NCI-H82 (cell line): ENCODE results near the gene ADARB1.
A peak's percentile ranks its signal among the peaks of the same experiment; 100 is the strongest.

Experiments used
- DNase-seq: peaks from one replicate; lab custom pipeline; 2025; lab: John Stamatoyannopoulos, UW

The ADARB1 gene

DNA sequence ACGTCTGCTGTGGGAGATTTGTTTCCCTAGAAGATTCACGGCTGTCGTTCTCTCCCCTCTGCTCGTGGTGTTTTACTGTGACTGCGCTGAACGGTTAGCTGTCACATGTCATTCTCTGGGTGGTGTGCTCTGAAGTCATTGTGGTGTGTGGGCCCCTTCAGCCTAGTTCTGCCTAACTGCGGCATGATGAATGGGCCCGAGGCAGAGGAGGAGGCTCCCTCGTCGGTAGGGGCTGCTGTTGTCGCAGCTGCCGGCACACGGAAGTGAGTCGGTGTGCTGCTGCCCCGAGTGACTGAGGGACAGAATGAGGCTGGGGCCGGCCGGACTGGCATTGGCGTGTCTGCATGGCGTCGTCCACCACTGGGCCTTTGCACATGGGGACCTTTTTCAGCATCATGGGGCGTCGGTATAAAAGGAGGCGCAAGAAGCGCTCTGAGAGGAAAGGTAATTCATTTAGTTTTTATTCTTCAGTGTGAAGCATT lies 77.9 kb downstream of the ADARB1 start:
- peak; percentile 35 for DNase-seq

DNA sequence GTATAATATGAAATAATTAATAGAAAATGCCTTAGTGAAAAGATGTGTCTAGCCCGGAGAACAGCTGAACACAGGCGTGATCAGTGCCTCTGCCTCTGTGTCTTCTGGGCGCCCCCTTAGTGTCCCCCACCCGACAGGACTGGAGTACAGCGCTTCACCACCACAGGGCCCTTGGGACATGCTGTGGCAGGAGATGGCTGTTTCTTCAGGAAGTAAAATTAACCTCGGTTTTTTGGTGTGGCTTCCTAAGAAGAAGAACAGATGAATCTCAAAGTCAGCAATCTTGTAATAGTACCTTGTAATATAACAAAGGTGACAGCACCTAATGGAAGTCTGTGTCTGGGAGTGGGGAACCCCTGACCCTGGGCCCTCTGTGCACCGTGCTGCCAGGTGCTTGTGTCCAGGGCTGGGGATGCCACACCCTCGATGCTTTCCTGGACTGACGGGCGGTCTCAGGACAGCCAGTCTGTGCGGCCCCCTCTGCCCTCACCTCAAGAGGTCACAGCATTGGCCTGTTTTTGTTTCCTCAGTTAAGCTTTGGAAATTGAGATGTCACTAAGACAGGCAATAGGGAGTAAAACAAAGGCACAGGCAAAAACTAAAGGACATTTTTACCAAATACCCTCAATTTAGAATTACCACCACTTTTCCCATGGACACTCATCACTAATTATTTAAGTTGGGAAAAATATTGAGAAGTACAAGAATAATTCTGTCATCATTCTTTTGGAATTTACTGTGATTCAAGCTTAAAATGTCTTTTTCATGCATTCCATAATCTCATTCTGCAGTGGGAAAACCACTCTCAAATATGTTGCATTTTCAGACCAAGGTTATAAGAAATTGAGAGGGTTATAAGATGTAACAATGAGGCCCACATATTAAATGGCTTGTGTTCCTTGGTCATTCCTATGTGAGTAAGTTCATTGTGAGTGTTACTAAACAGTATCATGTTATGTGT lies 79.3 kb downstream of the ADARB1 start:
- no peak for DNase-seq

DNA sequence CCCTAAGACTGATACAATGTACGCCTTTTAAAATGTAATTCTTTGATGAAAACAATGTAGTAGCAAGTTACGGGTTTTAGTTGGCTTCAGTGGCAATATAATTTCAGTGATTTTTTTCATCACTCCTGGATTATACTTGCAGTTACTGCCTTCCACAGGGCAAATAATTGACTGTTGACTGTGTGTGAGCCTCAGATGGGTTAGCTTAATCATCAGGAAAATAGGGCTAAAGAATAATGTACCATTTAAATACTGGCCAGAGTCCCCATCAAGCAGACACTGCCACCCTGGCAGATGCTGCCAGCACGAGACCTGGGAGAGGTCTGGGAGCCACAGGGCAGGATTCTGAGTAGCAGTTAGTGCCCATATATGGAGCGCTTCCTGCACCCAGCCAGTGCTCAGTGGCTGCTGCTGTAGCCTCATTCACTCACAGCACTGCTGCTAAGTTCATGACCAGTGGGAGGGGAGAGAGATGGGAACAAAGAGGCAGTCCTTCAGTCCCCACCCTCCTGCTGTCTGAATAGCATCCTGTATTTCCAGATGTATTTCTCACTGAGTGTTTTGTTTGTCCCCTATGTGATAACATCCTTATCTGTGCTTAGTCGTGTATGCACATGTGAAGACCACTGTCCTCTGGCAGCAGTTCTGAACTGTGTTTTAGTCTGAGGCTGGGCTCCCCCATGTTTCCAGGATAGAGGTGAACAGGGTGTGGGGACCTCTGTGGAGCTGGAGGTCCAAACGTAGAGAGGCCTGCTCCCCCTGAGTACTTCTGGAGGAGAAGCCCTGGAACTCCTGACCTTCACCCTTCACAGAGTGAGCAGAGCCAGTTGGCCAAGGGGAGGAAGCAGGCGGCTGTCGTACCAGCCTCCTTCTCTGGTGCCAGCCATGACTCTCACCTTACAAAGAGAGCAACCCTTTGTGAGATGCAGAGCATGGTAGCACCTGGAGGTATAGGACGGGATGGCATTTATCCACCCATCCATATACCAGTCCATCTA lies 80.4 kb downstream of the ADARB1 start:
- DNase-seq = no peak

- DNase-seq = no peak
These were observed 81.5 kb downstream of the ADARB1 start for GRCh38 chr21:45155910-45156309.

- no peak for DNase-seq
These were observed 82.1 kb downstream of the ADARB1 start for GRCh38 chr21:45156459-45156858.

DNA sequence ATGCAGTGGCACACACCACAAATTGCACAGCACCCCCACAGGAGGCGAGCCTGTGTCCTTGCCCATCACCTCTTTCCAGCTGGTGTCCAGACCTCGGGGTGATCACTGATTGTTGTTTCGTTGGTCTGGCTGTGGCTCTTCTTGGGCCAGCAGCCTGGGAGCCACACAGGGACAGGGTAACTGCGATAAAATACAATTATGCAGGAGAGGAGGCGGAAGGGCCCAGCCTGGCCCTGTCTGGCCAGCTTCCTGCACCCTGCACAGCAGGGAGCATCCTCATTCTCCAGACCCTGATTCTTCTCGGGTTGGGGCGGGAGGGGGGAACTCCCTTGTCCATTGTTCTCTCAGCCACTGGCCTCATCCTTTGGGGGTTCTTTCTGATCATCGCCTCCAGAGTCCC lies 83.6 kb downstream of the ADARB1 start:
- no peak for DNase-seq

- DNase-seq = no peak
These were observed 84.4 kb downstream of the ADARB1 start for GRCh38 chr21:45158491-45159423.

DNA sequence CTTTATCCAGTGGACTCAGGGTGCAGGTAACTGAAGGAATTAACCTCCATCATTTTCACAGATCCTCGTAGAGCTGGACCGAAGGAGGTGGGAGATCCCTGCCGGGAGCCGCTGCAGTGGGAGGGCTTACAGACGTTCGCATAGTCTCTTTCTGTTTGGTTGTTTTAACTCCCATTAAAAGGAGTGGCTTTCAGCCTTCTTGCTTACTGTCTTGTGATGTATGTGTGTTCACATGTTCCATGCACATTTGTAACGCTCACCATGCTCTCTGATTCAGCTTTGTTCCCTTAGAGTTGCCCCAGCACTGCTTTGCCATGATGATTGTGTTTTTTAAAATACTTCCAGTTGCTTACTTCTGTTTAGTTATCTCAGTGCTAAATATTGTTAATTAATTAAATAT lies 85.8 kb downstream of the ADARB1 start:
- no peak for DNase-seq

GRCh38 chr21:45161038-45161945 lies 86.9 kb downstream of the ADARB1 start:
- DNase-seq = peak; percentile 21

DNA sequence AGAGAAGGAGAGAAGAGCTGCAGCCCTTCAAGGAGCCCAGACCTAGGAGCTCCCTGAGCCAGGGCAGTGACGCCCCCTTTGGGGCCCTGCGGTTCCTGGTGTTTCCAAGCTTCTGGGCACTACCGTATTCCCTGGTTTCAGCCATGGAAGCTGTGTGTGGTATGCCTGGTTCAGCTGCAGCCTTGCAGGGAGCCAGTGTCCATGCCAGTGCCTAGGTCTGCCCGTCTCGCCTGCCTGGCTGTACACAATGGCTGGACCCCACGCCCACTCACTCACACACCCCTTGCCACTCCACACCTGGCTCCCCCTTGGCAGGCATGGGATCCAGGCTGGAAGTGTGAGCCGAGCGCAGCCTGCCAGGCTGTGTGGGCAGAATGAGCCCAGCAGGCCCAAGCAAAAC lies 87.7 kb downstream of the ADARB1 start:
- DNase-seq = no peak

- DNase-seq = no peak
These were observed 88.4 kb downstream of the ADARB1 start for GRCh38 chr21:45162809-45163208.

GRCh38 chr21:45163413-45164123 lies 89.2 kb downstream of the ADARB1 start:
- DNase-seq = no peak

GRCh38 chr21:45164124-45164511 lies 89.7 kb downstream of the ADARB1 start:
- no peak for DNase-seq

GRCh38 chr21:45164838-45165237 lies 90.5 kb downstream of the ADARB1 start:
- no peak for DNase-seq

GRCh38 chr21:45166931-45167330 lies 92.6 kb downstream of the ADARB1 start:
- no peak for DNase-seq

DNA sequence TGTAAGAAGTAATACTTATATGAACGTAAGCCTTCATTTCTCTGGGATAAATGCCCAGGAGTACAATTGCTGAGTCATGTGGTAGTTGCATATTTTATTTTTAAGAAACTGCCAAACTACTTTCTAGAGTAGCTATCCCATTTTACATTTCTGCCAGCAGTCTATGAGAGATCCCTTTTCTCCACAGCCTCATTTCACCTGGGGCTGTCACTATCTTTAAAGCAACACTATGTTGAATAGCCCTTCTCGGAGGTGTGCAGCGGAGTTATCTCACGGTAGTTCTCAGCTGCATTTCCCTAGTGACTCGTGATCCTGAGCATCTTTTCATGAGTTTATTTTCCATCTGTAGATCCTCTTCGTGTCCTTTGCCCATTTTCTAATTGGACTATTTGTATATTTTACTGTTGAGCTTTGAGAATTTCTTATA lies 93.4 kb downstream of the ADARB1 start:
- no peak for DNase-seq

- no peak for DNase-seq
These were observed 94.1 kb downstream of the ADARB1 start for GRCh38 chr21:45168522-45168921.

DNA sequence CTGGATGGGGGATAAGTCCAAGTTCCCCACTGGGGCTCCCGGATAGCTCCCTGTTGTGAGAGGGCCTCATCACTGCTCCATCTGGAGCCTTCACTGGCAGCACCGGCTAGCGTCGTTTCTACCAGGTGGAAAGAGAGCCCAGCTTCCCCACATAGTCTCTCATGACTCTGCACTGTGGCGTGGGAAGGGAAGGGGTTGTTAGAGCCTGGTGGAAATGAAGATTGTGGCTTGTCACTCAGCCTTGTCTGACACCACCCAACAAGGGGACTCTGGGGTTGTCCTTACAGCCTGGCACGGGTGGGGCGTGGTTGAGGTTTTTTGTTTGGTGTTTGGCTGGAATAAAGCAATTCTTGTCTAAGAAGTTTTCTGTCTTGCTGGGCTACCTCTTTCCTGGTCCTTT lies 94.6 kb downstream of the ADARB1 start:
- DNase-seq = no peak

GRCh38 chr21:45169682-45170081 lies 95.3 kb downstream of the ADARB1 start:
- no peak for DNase-seq

- DNase-seq = no peak
These were observed 96.6 kb downstream of the ADARB1 start for GRCh38 chr21:45170987-45171386.
